A673 (cell line): Measurements from ENCODE around the gene CLRN2. TPM values are rescaled to one million over a fixed set of nuclear protein-coding genes. Genes with fewer than 3 reads are reported as not detected.

Source experiments
- BruUV-seq: library from RNA; stranded (reverse); fragments of 400-500 nt; replicated peaks from 2 replicates; lab custom pipeline; 2021; lab: Mats Ljungman, UMichigan
- CTCF ChIA-PET: fragments of 300-600 bp; sonication (Branson Sonifier 250); formaldehyde crosslinking; loops from one replicate; lab custom pipeline; 2022; ENCODE audit warnings: antibody characterized with exemption; lab: Charles Lee
- POLR2A ChIA-PET: fragments of 300-600 bp; sonication (Branson Sonifier 250); formaldehyde crosslinking; loops from one replicate; lab custom pipeline; 2022; ENCODE audit warnings: antibody characterized with exemption; ENCODE audit not compliant: low non-redundant PET; lab: Charles Lee
- DNase-seq: peaks from one replicate; pipeline ENCODE4 v3.0.0-alpha.2; 2015; ENCODE audit warnings: low spot score
- H3K27ac ChIP-seq: fragments of 200-600 bp; sonication (generic); 2 replicates; pipeline ENCODE4 v1.5.1; 2016; ENCODE audit warnings: mixed run types, low read depth, mild to moderate bottlenecking, mixed read lengths, antibody characterized with exemption, low read length; ENCODE audit not compliant: poor library complexity, severe bottlenecking
- H3K27me3 ChIP-seq: fragments of 200-600 bp; sonication (generic); replicated peaks from 2 replicates; pipeline ENCODE4 v1.6.1; 2017; ENCODE audit warnings: mixed run types, low read depth, mild to moderate bottlenecking, mixed read lengths, antibody characterized with exemption, low read length; ENCODE audit not compliant: insufficient read depth, poor library complexity
- H3K36me3 ChIP-seq: fragments of 200-600 bp; sonication (generic); 2 replicates; pipeline ENCODE4 v1.6.1; 2016; ENCODE audit warnings: mixed run types, mild to moderate bottlenecking, mixed read lengths, antibody characterized with exemption, low read length; ENCODE audit not compliant: insufficient read depth, poor library complexity, severe bottlenecking
- H3K4me1 ChIP-seq: fragments of 200-600 bp; sonication (generic); 2 replicates; pipeline ENCODE4 v1.6.1; 2017; ENCODE audit warnings: mixed run types, mild to moderate bottlenecking, mixed read lengths, antibody characterized with exemption, low read length; ENCODE audit not compliant: insufficient read depth, poor library complexity, severe bottlenecking
- H3K4me3 ChIP-seq: fragments of 200-600 bp; sonication (generic); 2 replicates; pipeline ENCODE4 v1.5.1; 2016; ENCODE audit warnings: low read depth, mixed run types, mild to moderate bottlenecking, mixed read lengths, low read length; ENCODE audit not compliant: poor library complexity, severe bottlenecking
- H3K9me3 ChIP-seq: fragments of 200-600 bp; sonication (generic); 2 replicates; pipeline ENCODE4 v1.6.1; 2016; ENCODE audit warnings: mixed run types, low read depth, mild to moderate bottlenecking, mixed read lengths, antibody characterized with exemption, low read length; ENCODE audit not compliant: poor library complexity, severe bottlenecking
- CTCF ChIP-seq: fragments of 300-800, 200-600 bp; sonication (generic); conservative IDR thresholded peaks from 2 replicates; pipeline ENCODE4 v1.5.1; 2017; ENCODE audit warnings: low read depth, mild to moderate bottlenecking, antibody characterized with exemption, low read length, moderate library complexity, mixed read lengths
- EZH2 ChIP-seq: fragments of 200-600 bp; sonication (generic); IDR thresholded peaks from 2 replicates; pipeline ENCODE4 v1.6.1; 2017; ENCODE audit warnings: borderline replicate concordance, low read depth, mild to moderate bottlenecking, mixed read lengths, antibody characterized with exemption, low read length; ENCODE audit not compliant: poor library complexity, severe bottlenecking
- intact Hi-C: fragments of 100-400 bp; cut with micrococcal nuclease; formaldehyde crosslinking; loops from one replicate; pipeline ENCODE4 v1.10.0; 2022; ENCODE audit not compliant: unreplicated experiment
- total RNA-seq: library from RNA; stranded (reverse); gene quantifications from 2 replicates; pipeline ENCODE4 v1.2.3, GENCODE V29; 2021

Gene CLRN2
- total RNA-seq, 1 experiment from 2014 or later = not detected

GRCh38 chr4:17515445-17516407 lies 761 bp downstream of the CLRN2 start:
- H3K9me3 ChIP-seq = no peaks in the 10 kb centered on the region
- ChIA-PET CTCF (no interaction called here), POLR2A (no interaction called here)
- no peak overlapping the region for H3K4me3 ChIP-seq
- BruUV-seq = no TSS peak
- H3K27ac ChIP-seq = no peak overlapping the region
- DNase-seq = no peak
- intact Hi-C loops = no loop called here
- TF ChIP-seq CTCF (no peak), EZH2 (no peak)
- peaks cover 8% of the 10 kb centered on the region for H3K4me1 ChIP-seq
- no peaks in the 10 kb centered on the region for H3K27me3 ChIP-seq
- no peaks in the 10 kb centered on the region for H3K36me3 ChIP-seq

- ChIA-PET CTCF (interaction anchor here (0.8 kb wide), 1 partner anchor 45 kb away, joined by 3 read pairs; no protein-coding TSS in a partner anchor), POLR2A (no interaction called here)
- H3K4me3 ChIP-seq = no peak overlapping the region
- H3K27me3 ChIP-seq = no peaks in the 10 kb centered on the region
- H3K9me3 ChIP-seq = no peaks in the 10 kb centered on the region
- H3K4me1 ChIP-seq = no peaks in the 10 kb centered on the region
- no peaks in the 10 kb centered on the region for H3K36me3 ChIP-seq
- no TSS peak for BruUV-seq
- no peak for DNase-seq
- no peak overlapping the region for H3K27ac ChIP-seq
- TF ChIP-seq CTCF (no peak), EZH2 (no peak)
- intact Hi-C loops = no loop called here
These were observed 2.0 kb downstream of the CLRN2 start for GRCh38 chr4:17516980-17517379.

GRCh38 chr4:17517664-17518063 lies 2.7 kb downstream of the CLRN2 start:
- DNase-seq = no peak
- TF ChIP-seq CTCF (no peak), EZH2 (no peak)
- BruUV-seq = no TSS peak
- Histone ChIP-seq H3K36me3 (no peaks in the 10 kb centered on the region), H3K4me1 (no peaks in the 10 kb centered on the region), H3K27ac (no peak overlapping the region), H3K9me3 (no peaks in the 10 kb centered on the region), H3K27me3 (no peaks in the 10 kb centered on the region), H3K4me3 (no peak overlapping the region)
- intact Hi-C loops = no loop called here
- POLR2A ChIA-PET = no interaction called here
- CTCF ChIA-PET = interaction anchor here (0.8 kb wide), 1 partner anchor 45 kb away, joined by 3 read pairs; no protein-coding TSS in a partner anchor
